Astrocyte (in vitro differentiated cells and primary cell): ENCODE data around the gene ZNF732. TPM values are rescaled to one million over a fixed set of nuclear protein-coding genes. Genes with fewer than 3 reads are reported as not detected.
"Not testable (repeated sequence)": the region's sequence is repeated elsewhere in the genome, so short reads cannot be mapped to it uniquely, and the experiment has no call there.

Experiments used
- DNase-seq: peaks from one replicate; pipeline ENCODE4 v3.0.0-alpha.2; 2010; ENCODE audit warnings: low read depth
- FAIRE-seq: peaks from 2 replicates; lab custom pipeline; 2011; peaks lifted over from hg19 to GRCh38; lab: Jason Lieb, UNC
- H2AFZ ChIP-seq: 2 replicates; pipeline ENCODE4 v1.6.0; 2012; ENCODE audit warnings: low read depth, low read length, inconsistent platforms
- H3K27ac ChIP-seq: 2 replicates; pipeline ENCODE4 v1.5.1; 2011; ENCODE audit warnings: low read depth, low read length, inconsistent platforms
- H3K27me3 ChIP-seq: 2 replicates; pipeline ENCODE4 v1.6.0; 2011; ENCODE audit warnings: low read length, inconsistent platforms; ENCODE audit not compliant: insufficient read depth
- H3K36me3 ChIP-seq: 2 replicates; pipeline ENCODE4 v1.5.1; 2011; ENCODE audit warnings: low read length, inconsistent platforms; ENCODE audit not compliant: insufficient read depth
- H3K4me1 ChIP-seq: 2 replicates; pipeline ENCODE4 v1.5.1; 2011; ENCODE audit warnings: low read length, inconsistent platforms; ENCODE audit not compliant: insufficient read depth
- H3K4me2 ChIP-seq: 2 replicates; pipeline ENCODE4 v1.6.0; 2012; ENCODE audit warnings: low read length, inconsistent platforms
- H3K4me3 ChIP-seq: 2 replicates; pipeline ENCODE4 v1.5.1; 2011; ENCODE audit warnings: low read depth, mild to moderate bottlenecking, low read length, inconsistent platforms; ENCODE audit not compliant: insufficient read depth
- H3K79me2 ChIP-seq: 2 replicates; pipeline ENCODE4 v1.6.0; 2012; ENCODE audit warnings: mild to moderate bottlenecking, low read length, inconsistent platforms; ENCODE audit not compliant: insufficient read depth
- H3K9ac ChIP-seq: 2 replicates; pipeline ENCODE4 v1.6.0; 2012; ENCODE audit warnings: mild to moderate bottlenecking, low read length, inconsistent platforms
- H3K9me3 ChIP-seq: 2 replicates; pipeline ENCODE4 v1.5.1; 2012; ENCODE audit warnings: low read depth, mild to moderate bottlenecking, low read length, inconsistent platforms; ENCODE audit not compliant: insufficient read depth
- H4K20me1 ChIP-seq: 2 replicates; pipeline ENCODE4 v1.6.0; 2012; ENCODE audit warnings: low read length, inconsistent platforms; ENCODE audit not compliant: insufficient read depth
- H3K27ac Mint-ChIP-seq: one replicate; pipeline ENCODE4 v1.8.0; 2021; ENCODE audit warnings: mild to moderate bottlenecking, mixed read lengths; ENCODE audit not compliant: unreplicated experiment
- H3K27me3 Mint-ChIP-seq: one replicate; pipeline ENCODE4 v1.8.0; 2021; ENCODE audit warnings: low read depth, mixed read lengths; ENCODE audit not compliant: unreplicated experiment
- H3K36me3 Mint-ChIP-seq: one replicate; pipeline ENCODE4 v1.8.0; 2021; ENCODE audit warnings: low read depth, mixed read lengths; ENCODE audit not compliant: unreplicated experiment
- H3K4me1 Mint-ChIP-seq: one replicate; pipeline ENCODE4 v1.8.0; 2021; ENCODE audit warnings: low read depth, mixed read lengths; ENCODE audit not compliant: unreplicated experiment
- H3K4me3 Mint-ChIP-seq: one replicate; pipeline ENCODE4 v1.8.0; 2021; ENCODE audit warnings: mild to moderate bottlenecking, moderate library complexity, mixed read lengths; ENCODE audit not compliant: unreplicated experiment
- H3K9me3 Mint-ChIP-seq: one replicate; pipeline ENCODE4 v1.8.0; 2021; ENCODE audit warnings: mild to moderate bottlenecking, mixed read lengths; ENCODE audit not compliant: unreplicated experiment
- EZH2 ChIP-seq: IDR thresholded peaks from 2 replicates; pipeline ENCODE4 v1.6.1; 2012; ENCODE audit warnings: mild to moderate bottlenecking, low read length, inconsistent platforms; ENCODE audit not compliant: insufficient read depth
- total RNA-seq: library from RNA; stranded (reverse); gene quantifications from 2 replicates; pipeline ENCODE4 v1.2.1, GENCODE V29; 2021
- TF ChIP-seq, protein P1 (sequence below): IDR thresholded peaks from 2 replicates; pipeline ENCODE4 v1.5.1; 2011; ENCODE audit warnings: low read depth, mild to moderate bottlenecking, inconsistent platforms, low read length, moderate library complexity; ENCODE audit not compliant: insufficient read depth

ZNF732 gene
- total RNA-seq, 1 donor from 2014 or later: 1.4 TPM

DNA sequence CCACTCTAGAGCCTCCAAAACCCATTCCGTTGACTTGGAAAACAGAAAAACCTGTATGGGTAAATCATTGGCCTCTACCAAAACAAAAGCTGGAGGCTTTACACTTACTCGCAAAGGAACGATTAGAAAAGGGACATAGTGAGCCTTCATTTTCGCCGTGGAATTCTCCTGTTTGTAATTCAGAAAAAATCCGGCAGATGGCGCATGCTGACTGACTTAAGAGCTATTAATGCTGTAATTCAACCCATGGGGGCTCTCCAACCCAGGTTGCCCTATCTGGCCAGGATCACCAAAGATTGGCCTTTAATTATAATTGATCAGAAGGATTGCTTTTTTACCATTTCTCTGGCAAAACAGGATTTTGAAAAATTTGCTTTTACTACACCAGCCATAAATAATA is 60.8 kb downstream of the ZNF732 start:
- no peaks in the 10 kb centered on the region for H3K4me1 ChIP-seq
- DNase-seq (no peak), FAIRE-seq (no peak)
- Mint-ChIP-seq H3K4me1 (no peaks in the 10 kb centered on the region), H3K4me3 (no peak overlapping the region), H3K27me3 (no peaks in the 10 kb centered on the region), H3K9me3 (peaks cover 63% of the 10 kb centered on the region), H3K27ac (no peak overlapping the region), H3K36me3 (peaks cover 41% of the 10 kb centered on the region)
- peaks cover 28% of the 10 kb centered on the region for H3K9me3 ChIP-seq
- H3K4me3 ChIP-seq: no peak overlapping the region
- no peaks in the 10 kb centered on the region for H3K36me3 ChIP-seq
- H3K4me2 ChIP-seq: no peak overlapping the region
- no peak overlapping the region for H3K9ac ChIP-seq
- no peak overlapping the region for H2AFZ ChIP-seq
- no peak overlapping the region for H3K27ac ChIP-seq
- H4K20me1 ChIP-seq: no peaks in the 10 kb centered on the region
- no peaks in the 10 kb centered on the region for H3K27me3 ChIP-seq
- TF ChIP-seq EZH2: no peak
- TF ChIP-seq, protein P1, sequence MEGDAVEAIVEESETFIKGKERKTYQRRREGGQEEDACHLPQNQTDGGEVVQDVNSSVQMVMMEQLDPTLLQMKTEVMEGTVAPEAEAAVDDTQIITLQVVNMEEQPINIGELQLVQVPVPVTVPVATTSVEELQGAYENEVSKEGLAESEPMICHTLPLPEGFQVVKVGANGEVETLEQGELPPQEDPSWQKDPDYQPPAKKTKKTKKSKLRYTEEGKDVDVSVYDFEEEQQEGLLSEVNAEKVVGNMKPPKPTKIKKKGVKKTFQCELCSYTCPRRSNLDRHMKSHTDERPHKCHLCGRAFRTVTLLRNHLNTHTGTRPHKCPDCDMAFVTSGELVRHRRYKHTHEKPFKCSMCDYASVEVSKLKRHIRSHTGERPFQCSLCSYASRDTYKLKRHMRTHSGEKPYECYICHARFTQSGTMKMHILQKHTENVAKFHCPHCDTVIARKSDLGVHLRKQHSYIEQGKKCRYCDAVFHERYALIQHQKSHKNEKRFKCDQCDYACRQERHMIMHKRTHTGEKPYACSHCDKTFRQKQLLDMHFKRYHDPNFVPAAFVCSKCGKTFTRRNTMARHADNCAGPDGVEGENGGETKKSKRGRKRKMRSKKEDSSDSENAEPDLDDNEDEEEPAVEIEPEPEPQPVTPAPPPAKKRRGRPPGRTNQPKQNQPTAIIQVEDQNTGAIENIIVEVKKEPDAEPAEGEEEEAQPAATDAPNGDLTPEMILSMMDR: no peak
- no peaks in the 10 kb centered on the region for H3K79me2 ChIP-seq

DNA sequence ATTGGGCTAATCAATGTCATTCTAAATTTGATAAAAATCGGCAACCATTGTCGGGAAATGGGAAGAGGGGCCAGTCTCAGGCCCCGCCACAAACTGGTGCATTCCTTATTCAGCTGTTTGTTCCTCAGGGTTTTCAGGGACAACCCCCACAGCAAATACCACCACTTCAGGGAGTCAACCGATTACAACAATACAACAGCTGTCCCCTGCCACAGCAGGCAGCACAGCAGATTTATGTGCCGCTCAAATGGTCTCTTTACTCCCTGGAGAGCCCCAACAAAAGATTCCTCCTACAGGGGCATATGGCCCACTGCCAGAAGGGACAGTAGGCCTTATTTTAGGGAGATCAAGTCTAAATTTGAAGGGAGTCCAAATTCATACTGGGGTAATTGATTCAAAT is 61.8 kb downstream of the ZNF732 start:
- H3K4me3 Mint-ChIP-seq: no peak overlapping the region
- peaks cover 28% of the 10 kb centered on the region for H3K9me3 ChIP-seq
- H3K27me3 ChIP-seq: no peaks in the 10 kb centered on the region
- no peaks in the 10 kb centered on the region for H3K4me1 Mint-ChIP-seq
- no peaks in the 10 kb centered on the region for H3K27me3 Mint-ChIP-seq
- H3K27ac ChIP-seq: no peak overlapping the region
- H4K20me1 ChIP-seq: no peaks in the 10 kb centered on the region
- H3K9me3 Mint-ChIP-seq: peaks cover 62% of the 10 kb centered on the region
- no peak overlapping the region for H3K27ac Mint-ChIP-seq
- H3K36me3 Mint-ChIP-seq: peaks cover 40% of the 10 kb centered on the region
- TF ChIP-seq EZH2: no peak
- TF ChIP-seq, protein P1: no peak
- no peak overlapping the region for H3K4me2 ChIP-seq
- no peak for DNase-seq
- H3K9ac ChIP-seq: no peak overlapping the region
- H3K79me2 ChIP-seq: no peaks in the 10 kb centered on the region
- H3K4me3 ChIP-seq: no peak overlapping the region
- FAIRE-seq: no peak
- no peaks in the 10 kb centered on the region for H3K36me3 ChIP-seq
- no peak overlapping the region for H2AFZ ChIP-seq
- H3K4me1 ChIP-seq: no peaks in the 10 kb centered on the region

DNA sequence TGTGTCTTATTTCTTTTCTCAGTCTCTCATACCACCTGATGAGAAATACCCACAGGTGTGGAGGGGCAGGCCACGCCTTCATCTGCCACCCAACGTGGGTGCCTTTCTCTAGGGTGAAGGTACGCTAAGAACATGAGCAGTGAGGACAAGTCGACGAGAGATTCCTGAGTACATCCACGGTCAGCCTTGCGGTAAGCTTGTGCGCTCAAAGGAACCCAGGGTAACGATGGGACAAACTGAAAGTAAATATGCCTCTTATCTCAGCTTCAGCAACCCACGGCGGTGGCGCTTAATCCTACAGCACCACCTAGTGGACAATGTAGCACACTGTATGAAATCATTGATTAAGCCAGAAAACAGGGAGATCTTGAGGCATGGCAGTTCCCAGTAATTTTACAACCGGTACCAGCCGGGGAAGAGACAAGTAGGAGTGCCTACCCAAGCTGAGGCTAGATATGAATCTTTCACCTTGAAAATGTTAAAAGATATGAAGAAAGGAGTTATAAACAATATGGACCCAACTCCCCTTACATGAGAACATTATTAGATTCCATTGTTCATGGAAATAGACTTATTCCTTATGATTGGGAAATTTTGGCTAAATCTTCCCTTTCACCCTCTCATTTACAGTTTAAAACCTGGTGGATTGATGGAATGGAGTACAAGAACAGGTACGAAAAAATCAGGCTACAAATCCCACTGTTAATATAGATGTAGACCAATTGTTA is 63.0 kb downstream of the ZNF732 start:
- H2AFZ ChIP-seq: no peak overlapping the region
- H3K4me3 Mint-ChIP-seq: no peak overlapping the region
- no peaks in the 10 kb centered on the region for H3K27me3 Mint-ChIP-seq
- no peaks in the 10 kb centered on the region for H3K27me3 ChIP-seq
- H3K9ac ChIP-seq: no peak overlapping the region
- peaks cover 28% of the 10 kb centered on the region for H3K9me3 ChIP-seq
- TF ChIP-seq EZH2: no peak
- TF ChIP-seq, protein P1: no peak
- H3K4me2 ChIP-seq: peak overlapping the region; percentile 20
- H4K20me1 ChIP-seq: no peaks in the 10 kb centered on the region
- H3K27ac ChIP-seq: no peak overlapping the region
- FAIRE-seq (no peak), DNase-seq (peak; percentile 14)
- no peaks in the 10 kb centered on the region for H3K79me2 ChIP-seq
- no peaks in the 10 kb centered on the region for H3K36me3 ChIP-seq
- H3K9me3 Mint-ChIP-seq: peaks cover 54% of the 10 kb centered on the region
- no peaks in the 10 kb centered on the region for H3K4me1 Mint-ChIP-seq
- no peak overlapping the region for H3K4me3 ChIP-seq
- peaks cover 35% of the 10 kb centered on the region for H3K36me3 Mint-ChIP-seq
- no peaks in the 10 kb centered on the region for H3K4me1 ChIP-seq
- no peak overlapping the region for H3K27ac Mint-ChIP-seq

DNA sequence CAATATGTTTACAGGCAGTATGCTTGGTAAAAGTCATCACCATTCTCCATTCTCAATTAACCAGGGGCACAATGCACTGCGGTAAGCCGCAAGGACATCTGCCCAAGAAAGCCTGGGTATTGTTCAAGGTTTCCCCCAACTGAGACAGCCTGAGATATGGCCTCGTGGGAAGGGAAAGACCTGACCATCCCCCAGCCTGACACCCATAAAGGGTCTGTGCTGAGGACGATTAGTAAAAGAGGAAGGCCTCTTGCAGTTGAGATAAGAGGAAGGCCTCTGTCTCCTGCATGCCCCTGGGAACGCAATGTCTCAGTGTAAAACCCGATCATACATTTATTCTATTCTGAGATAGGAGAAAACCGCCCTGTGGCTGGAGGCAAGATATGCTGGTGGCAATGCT is 63.9 kb downstream of the ZNF732 start:
- not testable (repeated sequence) for H3K9ac ChIP-seq, H3K27ac Mint-ChIP-seq, H3K4me3 ChIP-seq, H2AFZ ChIP-seq, H3K4me3 Mint-ChIP-seq, DNase-seq, H3K4me1 ChIP-seq, FAIRE-seq, H3K4me1 Mint-ChIP-seq, H3K27me3 ChIP-seq, H3K27me3 Mint-ChIP-seq, H3K27ac ChIP-seq, H3K4me2 ChIP-seq, H3K79me2 ChIP-seq, H3K36me3 ChIP-seq, H4K20me1 ChIP-seq
- Mint-ChIP-seq H3K9me3 (peaks cover 48% of the 10 kb centered on the region), H3K36me3 (peaks cover 27% of the 10 kb centered on the region)
- H3K9me3 ChIP-seq: peaks cover 27% of the 10 kb centered on the region
